Activated CD8-positive, alpha-beta memory T cell treated with anti-CD3 and anti-CD28 coated beads for 36 hours (primary cell): Measurements from ENCODE around the gene MST1R. TPM values are rescaled to one million over a fixed set of nuclear protein-coding genes. Genes with fewer than 3 reads are reported as not detected.
"Not testable (repeated sequence)": the region's sequence is repeated elsewhere in the genome, so short reads cannot be mapped to it uniquely, and the experiment has no call there.

Experiments
- CTCF ChIA-PET: fragments of 350-600 bp; sonication (Branson Sonifier 250); formaldehyde crosslinking; loops from one replicate; lab custom pipeline; 2021; ENCODE audit warnings: antibody characterized with exemption; lab: Charles Lee
- POLR2A ChIA-PET: fragments of 350-600 bp; sonication (Branson Sonifier 250); formaldehyde crosslinking; loops from one replicate; lab custom pipeline; 2021; ENCODE audit warnings: antibody characterized with exemption; lab: Charles Lee
- total RNA-seq, 2 experiments: library from RNA; stranded (reverse); gene quantifications; one replicate each; pipeline ENCODE4 v1.2.3, GENCODE V29; 2021

Gene MST1R
- under 1 TPM; 0.80 to 0.99 TPM for total RNA-seq

DNA sequence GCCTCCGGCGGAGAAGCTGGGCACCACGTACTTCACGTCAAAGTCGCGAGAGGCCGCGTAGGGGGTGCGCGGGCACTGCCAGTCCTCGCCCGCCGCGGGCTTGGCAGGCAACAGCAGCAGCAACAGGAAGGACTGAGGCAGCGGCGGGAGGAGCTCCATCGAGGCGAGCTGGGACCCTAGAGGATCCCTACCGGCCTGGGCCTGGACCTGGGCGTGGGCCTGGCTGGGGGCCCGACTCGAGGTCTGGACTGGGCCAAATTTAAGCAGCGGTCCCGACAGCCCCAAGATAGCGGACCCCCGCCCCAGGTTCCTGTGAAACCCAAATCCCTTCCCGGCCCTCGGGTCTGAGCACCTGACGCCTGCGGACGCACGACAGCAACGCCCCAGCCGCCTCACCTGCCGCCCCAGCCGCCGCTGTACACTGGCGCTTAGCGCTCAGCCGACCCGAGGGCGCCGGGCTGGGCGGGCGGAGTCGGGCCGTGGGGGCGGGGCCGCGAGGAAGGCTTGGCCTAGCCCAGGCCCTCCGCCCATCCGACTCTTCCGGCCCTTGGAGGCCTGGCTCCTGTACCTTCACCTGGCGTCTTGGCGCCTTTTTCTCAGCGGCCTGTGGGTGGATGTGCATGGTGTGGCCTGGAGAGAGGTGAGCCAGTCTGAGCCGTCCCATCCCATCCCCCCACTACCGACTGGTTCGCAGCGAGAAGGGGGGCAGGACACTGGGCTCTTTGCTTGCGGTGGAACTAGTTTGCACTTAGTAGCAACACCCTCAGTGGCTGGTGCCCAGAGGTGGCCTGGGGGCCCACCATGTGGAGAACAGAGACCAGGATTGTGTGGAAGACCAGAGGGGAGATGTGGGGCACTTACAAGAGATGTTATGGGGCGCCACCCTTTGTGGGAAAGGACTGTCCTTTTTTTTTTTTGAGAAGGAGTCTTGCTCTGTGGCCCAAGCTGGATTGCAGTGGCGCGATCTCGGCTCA lies at the start of gene MST1R:
Gene MST1R (minus strand): TSS at position 423 of the 974 bp plus-strand sequence. CDS start 264 bp downstream, at position 159.
- CTCF ChIA-PET, result interaction anchor here (1.0 to 2.0 kb wide), 4 partner anchors 8 to 65 kb away, joined by 3 to 5 read pairs (median 4); partner anchors contain the start of gene MON1A
- POLR2A ChIA-PET, result no interaction called here

DNA sequence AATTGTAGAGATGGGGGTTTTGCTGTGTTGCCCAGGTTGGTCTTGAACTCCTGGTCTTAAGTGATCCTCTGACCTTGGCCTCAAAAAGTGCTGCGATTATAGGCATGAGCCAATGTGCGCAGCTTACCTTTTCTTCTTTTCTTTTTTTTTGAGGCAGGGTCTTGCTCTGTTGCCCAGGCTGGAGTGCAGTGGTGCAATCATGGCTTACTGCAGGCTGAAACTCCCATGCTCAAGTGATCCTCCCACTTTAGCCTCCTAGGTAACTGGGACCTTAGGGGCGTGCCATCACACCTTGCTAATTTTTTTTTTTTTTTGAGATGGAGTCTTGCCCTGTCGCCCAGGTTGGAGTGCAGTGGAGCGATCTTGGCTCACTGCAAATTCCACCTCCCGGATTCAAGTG lies 49.3 kb upstream of the MST1R start:
- CTCF ChIA-PET, result interaction anchor here (0.7 kb wide), 1 partner anchor 293 kb away, joined by 3 read pairs; no protein-coding TSS in a partner anchor
- POLR2A ChIA-PET, result no interaction called here

DNA sequence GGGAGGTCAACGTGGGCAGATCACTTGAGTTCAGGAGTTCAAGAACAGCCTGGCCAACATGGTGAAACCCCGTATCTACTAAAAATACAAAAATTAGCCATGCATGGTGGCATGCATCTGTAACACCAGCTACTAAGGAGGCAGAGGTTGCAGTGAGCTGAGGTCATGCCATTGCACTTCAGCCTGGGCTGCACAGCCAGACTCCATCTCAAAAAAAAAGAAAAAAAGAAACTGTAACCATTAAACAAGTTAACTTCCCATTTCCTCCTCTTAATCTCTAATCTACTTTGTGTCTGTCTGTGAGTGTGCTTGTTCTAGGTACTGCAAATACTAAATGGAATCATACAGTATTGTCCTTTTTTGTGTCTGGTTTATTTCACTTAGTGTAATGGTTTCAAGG lies 39.0 kb upstream of the MST1R start:
- ChIA-PET POLR2A (no interaction called here), CTCF (no interaction called here)

DNA sequence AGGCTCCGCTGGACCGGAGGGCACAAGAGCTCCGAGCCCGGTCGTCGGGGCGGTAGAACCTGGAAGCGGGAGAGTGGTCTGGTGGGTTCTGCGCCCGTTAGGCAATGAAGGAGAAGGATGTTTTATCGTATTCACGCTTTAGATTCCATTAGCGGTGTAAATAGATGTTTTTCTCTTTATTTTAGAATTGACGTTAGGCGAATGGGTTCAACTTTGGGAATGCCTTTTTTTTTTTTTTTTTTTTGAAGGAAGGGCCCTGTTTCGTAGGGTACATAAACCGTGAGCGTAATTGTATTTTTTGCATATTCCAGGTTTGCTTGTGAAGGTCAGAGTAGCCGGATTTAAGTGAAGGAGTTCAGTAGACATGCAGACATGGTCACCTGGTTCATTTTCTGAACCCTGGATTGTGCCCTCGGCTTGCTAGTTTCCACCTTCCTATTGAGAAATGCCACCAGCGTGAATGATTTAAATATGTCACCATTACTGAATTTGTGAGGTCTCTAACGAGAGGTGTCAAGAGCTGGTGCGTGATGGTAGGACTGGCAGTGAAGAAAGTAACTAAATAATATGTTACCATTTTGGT lies 37.1 kb upstream of the MST1R start:
- CTCF ChIA-PET, result interaction anchor here (2.1 kb wide), 1 partner anchor 11 kb away, joined by 9 read pairs; the partner anchor contains the start of gene MON1A
- POLR2A ChIA-PET, result interaction anchor here (0.6 to 1.8 kb wide), 6 partner anchors 11 to 409 kb away, joined by 3 to 20 read pairs (median 8); partner anchors contain the start of gene MON1A

DNA sequence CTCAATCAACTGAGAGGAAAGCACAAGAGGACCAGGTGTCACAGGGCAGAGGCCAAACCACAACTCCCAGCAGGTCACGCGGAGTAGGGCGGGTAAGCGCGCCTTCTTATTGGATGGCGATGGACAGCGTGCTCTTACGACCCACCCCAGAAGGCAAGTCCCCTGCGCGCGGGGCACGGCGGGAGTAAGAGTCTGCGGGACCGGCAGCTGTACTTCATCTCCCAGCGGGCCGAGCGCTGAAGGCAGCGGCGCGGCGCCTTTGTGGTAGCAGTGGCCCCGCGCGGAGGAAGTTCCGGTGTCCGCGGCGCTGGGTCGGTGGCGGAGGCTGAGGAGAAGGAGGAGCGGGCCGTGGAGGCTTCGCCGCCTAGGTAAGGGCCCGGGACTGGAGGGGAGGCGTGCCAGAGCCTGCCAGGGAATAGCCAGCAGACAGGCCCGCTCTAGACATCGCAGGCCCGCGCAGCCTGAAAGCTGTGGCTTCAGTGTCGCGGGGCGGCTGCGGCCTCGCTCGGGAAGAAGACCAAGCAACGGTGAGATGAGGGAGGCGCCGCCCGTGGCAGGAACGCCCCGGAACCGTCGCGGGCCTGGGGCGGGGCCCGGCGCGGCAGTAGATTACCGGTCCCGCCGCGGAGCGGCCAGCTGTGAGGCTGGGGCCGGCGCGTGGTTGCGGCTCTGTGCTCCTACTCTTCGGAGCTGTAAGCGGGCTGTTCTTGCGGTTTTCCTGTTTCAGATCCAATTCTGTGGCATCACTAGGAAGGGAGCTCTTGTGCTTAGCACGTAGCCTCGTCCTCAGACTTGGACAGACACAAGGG lies 36.4 kb upstream of the MST1R start, which contains the start of gene RBM6:
Gene RBM6 (plus strand): TSS at position 293 of the 809 bp plus-strand sequence. CDS start 22,492 bp downstream, outside the sequence.
- POLR2A ChIA-PET, result interaction anchor here (0.6 to 1.8 kb wide), 6 partner anchors 11 to 410 kb away, joined by 3 to 20 read pairs (median 8); partner anchors contain the start of gene MON1A

DNA sequence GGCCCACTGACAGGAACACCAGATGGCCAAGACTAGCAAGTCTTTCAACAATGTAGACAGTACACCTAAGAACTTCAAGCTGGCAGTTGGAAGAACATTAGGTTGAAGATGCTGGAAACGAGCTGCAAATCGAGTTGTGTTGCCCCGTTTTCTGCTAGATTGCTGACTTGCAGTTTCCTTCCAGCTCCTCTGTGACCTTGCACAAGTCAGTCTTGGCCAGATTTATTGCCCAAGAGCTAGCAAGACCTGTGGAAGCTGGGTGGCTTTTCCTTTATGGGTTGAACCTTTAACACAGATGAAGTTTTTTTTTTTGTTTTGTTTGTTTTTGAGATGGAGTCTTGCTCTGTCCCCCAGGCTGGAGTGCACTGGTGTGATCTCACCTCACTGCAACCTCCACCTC lies 33.4 kb upstream of the MST1R start:
- ChIA-PET CTCF (interaction anchor here (0.6 kb wide), 1 partner anchor 22 kb away, joined by 3 read pairs; no protein-coding TSS in a partner anchor), POLR2A (interaction anchor here (0.6 kb wide), 1 partner anchor 67 kb away, joined by 6 read pairs; no protein-coding TSS in a partner anchor)

More for the DNA sequence above, 36.4 kb upstream of the MST1R start, which contains the start of gene RBM6:
- CTCF ChIA-PET, result interaction anchor here (2.1 kb wide), 1 partner anchor 10 kb away, joined by 9 read pairs; the partner anchor contains the start of gene MON1A

DNA sequence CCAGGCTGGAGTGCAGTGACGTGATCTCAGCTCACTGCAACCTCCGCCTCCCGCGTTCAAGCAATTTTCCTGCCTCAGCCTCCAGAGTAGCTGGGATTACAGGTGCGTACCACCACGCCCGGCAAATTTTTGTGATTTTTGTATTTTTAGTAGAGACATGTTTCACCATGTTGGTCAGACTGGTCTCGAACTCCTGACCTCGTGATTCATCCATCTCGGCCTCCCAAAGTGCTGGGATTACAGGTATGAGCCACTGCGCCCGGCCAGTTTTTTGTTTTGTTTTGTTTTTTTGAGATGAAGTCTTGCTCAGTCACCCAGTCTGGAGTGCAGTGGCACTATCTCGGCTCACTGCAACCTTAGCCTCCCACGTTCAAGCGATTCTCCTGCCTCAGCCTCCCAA lies 28.6 kb upstream of the MST1R start:
- POLR2A ChIA-PET, result interaction anchor here (0.5 to 0.7 kb wide), 2 partner anchors 21 to 154 kb away, joined by 3 to 4 read pairs; no protein-coding TSS in a partner anchor
- CTCF ChIA-PET, result not testable (repeated sequence)

DNA sequence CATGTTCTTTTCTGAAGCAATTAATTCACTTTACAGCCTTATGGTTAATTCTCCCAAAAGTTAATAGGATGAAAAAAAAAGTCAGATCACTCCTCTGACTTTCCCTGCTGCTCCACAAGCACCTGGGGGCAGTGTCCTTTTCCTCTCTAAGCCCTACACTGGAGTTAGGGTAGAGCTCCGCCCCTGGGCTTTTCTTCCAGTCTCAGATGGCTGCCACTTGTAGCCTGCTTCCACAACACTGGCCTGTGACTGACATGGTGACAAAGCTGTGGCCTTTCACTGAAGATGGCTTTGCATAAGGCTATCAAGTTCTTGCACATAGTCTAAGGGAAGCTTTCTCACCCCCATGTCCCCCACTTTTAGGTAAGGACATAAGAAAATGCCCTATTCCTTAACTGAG lies 27.2 kb upstream of the MST1R start:
- ChIA-PET POLR2A (no interaction called here), CTCF (interaction anchor here (2.2 kb wide), 1 partner anchor 9 kb away, joined by 9 read pairs; the partner anchor contains the start of gene RBM6)

DNA sequence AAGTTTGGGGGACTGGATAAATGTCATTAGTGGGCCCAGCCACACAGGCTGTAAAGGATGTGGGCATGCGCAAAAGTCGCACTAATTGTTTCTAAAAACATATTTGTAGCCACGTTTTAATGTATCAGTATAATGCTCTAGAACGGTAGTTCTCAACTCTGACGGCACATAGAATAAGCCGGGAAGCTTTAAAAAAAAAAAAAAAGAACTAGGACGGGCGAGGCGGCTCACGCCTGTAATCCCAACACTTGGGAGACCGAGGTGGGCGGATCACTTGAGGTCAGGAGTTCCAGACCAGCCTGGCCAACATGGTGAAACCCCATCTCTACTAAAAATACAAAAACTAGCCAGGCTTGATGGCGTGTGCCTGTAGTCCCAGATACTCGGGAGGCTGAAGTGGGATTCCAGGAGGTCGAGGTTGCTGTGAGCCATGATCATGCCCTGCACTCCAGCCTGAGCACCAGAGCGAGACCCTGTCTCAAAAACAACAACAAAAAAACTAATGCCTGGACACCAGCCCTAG lies 26.6 kb upstream of the MST1R start:
- POLR2A ChIA-PET, result interaction anchor here (0.5 to 1.5 kb wide), 3 partner anchors 10 to 257 kb away, joined by 3 to 20 read pairs (median 3); partner anchors contain the start of gene RBM6
- CTCF ChIA-PET, result interaction anchor here (0.6 to 2.2 kb wide), 5 partner anchors 10 to 1316 kb away, joined by 3 to 9 read pairs (median 3); partner anchors contain the start of gene RBM6

DNA sequence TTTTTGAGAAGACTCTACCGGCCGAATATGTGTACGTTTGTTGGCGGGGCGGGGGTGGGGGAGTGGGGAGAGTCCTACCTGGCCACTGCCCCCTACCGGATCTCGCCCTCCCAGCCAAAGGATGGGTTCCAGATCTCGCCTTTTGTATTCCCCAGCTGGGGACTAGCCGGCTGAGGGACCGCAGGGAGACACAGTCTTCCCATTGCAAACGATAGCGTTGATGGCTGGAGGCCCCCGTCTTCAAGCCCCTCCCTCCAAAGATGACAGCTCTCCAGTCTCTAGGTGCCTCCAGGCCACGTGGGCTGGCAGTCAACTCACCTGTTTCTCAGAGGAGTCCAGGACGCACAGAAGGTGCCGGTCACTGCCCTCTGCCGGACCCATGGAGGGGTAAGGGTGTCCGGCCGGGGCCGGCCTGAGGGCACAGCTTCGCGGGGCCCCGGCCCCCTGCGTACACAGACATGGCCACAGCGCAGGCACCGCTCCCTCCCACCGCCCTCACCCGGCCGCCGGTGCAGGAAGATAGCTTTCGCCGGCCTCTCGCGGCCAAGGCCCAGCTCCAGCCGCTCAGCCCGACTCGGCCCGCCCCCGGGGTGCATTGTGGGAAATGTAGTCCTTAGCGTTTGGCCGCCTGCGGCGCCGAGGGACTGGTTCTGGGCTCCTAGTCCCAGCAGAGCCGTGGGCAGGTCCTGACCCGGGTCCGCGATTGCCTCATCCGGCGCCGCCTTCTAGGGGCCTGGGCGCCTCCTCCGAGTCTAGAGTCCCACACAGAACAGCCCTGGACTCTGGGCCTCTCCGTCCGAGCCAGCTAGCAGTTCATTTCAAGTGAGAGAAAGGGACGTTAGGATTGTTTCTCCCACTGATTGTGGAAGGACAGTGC lies 25.9 kb upstream of the MST1R start, which contains the start of gene MON1A:
Gene MON1A (minus strand): TSS at position 521 of the 877 bp plus-strand sequence. CDS start 16,465 bp downstream, outside the sequence.
- ChIA-PET CTCF (interaction anchor here (0.6 to 2.2 kb wide), 6 partner anchors 11 to 1317 kb away, joined by 3 to 9 read pairs (median 4); partner anchors contain the start of genes MST1R and RBM6), POLR2A (interaction anchor here (0.5 to 1.5 kb wide), 9 partner anchors 9 to 399 kb away, joined by 3 to 20 read pairs (median 3); partner anchors contain the start of gene RBM6)

DNA sequence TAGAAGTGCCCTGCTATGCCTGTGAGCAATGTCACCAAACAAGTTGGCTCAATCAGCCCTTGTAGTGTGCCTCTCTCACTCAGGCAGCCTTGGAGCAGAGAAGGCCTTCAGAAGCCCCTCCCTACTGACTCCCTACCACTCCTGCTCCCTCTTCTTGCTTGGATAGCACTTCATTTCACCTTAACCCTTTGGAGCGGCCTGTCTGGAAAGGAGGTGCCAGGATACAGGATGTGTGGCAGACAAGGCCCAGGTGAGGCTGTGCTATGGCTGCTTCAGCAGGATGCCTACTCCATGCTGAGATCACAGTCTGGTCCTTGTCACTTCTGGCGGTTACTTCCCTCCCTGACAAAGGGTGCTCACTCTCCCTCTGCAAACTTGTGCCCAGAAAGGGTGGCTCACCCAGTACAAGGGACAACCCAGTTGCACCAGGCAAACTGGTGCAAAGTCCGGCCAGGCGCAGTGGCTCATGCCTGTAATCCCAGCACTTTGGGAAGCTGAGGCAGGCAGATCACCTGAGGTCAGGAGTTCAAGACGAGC lies 24.9 kb upstream of the MST1R start:
- ChIA-PET CTCF (interaction anchor here (0.6 to 1.4 kb wide), 4 partner anchors 15 to 138 kb away, joined by 3 to 5 read pairs (median 4); partner anchors contain the start of gene MST1R), POLR2A (interaction anchor here (0.6 to 1.5 kb wide), 4 partner anchors 8 to 115 kb away, joined by 3 to 20 read pairs (median 4); partner anchors contain the start of gene RBM6)

DNA sequence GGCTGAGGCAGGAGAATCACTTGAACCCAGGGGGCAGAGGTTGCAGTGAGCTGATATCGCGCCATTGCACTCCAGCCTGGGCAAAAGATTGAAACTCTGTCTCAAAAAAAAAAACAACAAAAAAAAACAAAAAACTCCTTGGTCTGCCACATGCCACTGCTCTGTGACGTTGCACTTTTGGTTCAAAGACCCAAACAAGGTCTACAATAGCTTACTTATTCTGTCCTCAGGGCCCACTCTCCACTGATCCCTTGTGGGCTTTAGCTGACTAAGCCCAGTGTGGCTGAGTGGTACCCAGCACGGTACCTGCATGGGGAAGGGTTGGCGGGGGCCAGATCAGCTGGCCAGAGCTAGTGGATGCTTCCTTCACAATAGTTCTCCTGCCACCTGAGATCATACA lies 24.1 kb upstream of the MST1R start:
- ChIA-PET POLR2A (no interaction called here), CTCF (interaction anchor here (0.6 to 1.0 kb wide), 2 partner anchors 14 to 138 kb away, joined by 3 read pairs; no protein-coding TSS in a partner anchor)

DNA sequence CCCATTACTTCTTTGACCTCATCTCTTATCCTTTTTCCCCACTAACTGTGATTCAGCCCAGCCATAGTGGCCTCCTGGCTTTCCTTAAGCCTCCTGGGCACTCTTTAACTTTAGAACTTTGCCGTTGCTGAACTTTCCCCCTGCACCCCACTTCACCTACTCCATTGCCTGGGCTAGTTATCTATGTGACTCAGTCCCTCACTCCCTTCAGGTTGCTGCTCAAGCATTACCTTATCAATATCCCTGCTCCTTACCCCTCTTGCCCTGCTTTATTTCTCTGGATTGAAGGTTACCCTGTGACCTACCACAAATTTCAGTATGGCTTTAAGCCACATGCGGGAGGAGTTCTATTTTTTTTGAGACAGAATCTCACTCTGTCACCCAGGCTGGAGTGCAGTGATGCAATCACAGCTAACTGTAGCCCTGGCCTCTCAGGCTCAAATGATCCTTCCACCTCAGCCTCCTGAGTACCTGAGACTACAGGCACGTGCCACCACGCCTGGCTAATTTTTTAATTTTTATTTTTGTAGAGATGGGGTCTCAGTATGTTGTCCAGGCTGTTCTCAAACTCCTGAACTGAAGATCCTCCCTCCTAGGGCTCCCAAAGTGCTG lies 22.6 kb upstream of the MST1R start:
- CTCF ChIA-PET, result no interaction called here
- POLR2A ChIA-PET, result no interaction called here

DNA sequence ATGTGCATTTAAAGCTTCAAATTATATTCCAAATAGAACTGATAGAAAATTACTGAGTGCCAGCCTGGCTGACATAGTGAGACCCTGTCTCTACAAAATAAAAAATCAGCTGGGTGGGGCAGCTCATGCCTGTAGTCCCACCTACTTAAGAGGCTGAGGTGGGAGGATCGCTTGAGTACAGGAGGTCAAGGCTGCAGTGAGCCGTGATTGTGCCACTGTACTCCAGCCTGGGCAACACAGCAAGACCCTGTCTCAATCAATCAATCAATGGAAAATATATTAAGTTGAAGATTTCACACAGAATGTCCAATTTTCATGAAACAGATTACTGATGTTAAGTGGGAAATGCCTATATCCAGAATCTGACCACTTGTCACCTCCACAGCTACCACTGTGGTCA lies 21.8 kb upstream of the MST1R start:
- ChIA-PET CTCF (interaction anchor here (0.6 kb wide), 1 partner anchor 666 kb away, joined by 6 read pairs; no protein-coding TSS in a partner anchor), POLR2A (no interaction called here)

DNA sequence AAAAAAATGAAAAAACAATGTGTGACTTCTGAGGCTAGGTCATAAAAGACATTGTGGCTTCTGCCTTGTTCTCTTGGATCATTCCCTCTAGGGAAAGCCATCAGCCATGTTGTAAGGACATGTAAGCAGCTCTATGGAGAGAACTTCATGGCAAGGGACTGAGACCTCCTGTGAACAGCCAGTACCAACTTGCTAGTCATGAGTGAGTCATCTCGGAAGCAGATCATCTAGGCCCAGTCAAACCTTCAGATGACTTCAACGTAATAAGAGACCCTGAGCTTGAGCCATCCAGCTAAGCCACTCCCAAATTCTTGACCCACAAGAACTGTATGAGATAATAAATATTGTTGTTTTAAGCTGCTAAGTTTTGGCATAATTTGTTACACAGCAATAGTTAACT lies 21.0 kb upstream of the MST1R start:
- POLR2A ChIA-PET, result no interaction called here
- CTCF ChIA-PET, result interaction anchor here (0.6 kb wide), 1 partner anchor 158 kb away, joined by 3 read pairs; no protein-coding TSS in a partner anchor
